Suprapubic skin (tissue), 4 donors: Measurements from ENCODE around the gene GNAO1. TPM values are rescaled to one million over a fixed set of nuclear protein-coding genes. Genes with fewer than 3 reads are reported as not detected.

Experiments
- DNase-seq, 2 donors: peaks; one replicate each; pipeline ENCODE4 v3.0.0-alpha.2; 2019; ENCODE audit warnings: low spot score in 2 of 2
- H3K27ac ChIP-seq: fragments of 200-600 bp; sonication (generic); one replicate; pipeline ENCODE4 v1.5.1; 2019
- H3K27me3 ChIP-seq: fragments of 200-600 bp; sonication (generic); one replicate; pipeline ENCODE4 v1.5.1; 2019
- H3K36me3 ChIP-seq: fragments of 200-600 bp; sonication (generic); one replicate; pipeline ENCODE4 v1.5.1; 2019
- H3K4me1 ChIP-seq: fragments of 200-600 bp; sonication (generic); one replicate; pipeline ENCODE4 v1.5.1; 2019
- H3K4me3 ChIP-seq: fragments of 200-600 bp; sonication (generic); one replicate; pipeline ENCODE4 v1.5.1; 2019; ENCODE audit warnings: mild to moderate bottlenecking
- H3K9me3 ChIP-seq: fragments of 200-600 bp; sonication (generic); one replicate; pipeline ENCODE4 v1.5.1; 2019
- CTCF ChIP-seq, 2 donors: fragments of 200-600 bp in 1 of 2; fragments of 450-650 bp in 1 of 2; sonication (generic) in 1 of 2; IDR thresholded peaks; one replicate each; pipeline ENCODE4 v1.5.1; 2016 to 2019; ENCODE audit warnings: antibody characterized with exemption in 2 of 2, mild to moderate bottlenecking in 1 of 2, moderate library complexity in 1 of 2
- EP300 ChIP-seq: sonication (generic); formaldehyde crosslinking; IDR thresholded peaks from one replicate; pipeline ENCODE4 v1.6.1; 2017; ENCODE audit warnings: antibody characterized with exemption
- POLR2A ChIP-seq, 2 donors: fragments of 450-650 bp; IDR thresholded peaks; one replicate each; pipeline ENCODE4 v1.6.1; 2017; ENCODE audit warnings: antibody characterized with exemption in 2 of 2, mild to moderate bottlenecking in 2 of 2, moderate library complexity in 2 of 2
- POLR2AphosphoS5 ChIP-seq, 3 donors: sonication (generic); formaldehyde crosslinking; IDR thresholded peaks; one replicate each; pipeline ENCODE4 v1.6.1; 2017; ENCODE audit warnings: antibody characterized with exemption in 3 of 3
- WGBS: methylation state at CpG from one replicate; pipeline ENCODE4 v1.1.5; 2018; 5-methylcytosine and 5-hydroxymethylcytosine counted together
- total RNA-seq, 4 donors: library from RNA; depleted of rRNA; stranded (reverse); fragments of >200 nt; gene quantifications; one replicate each; pipeline ENCODE4 v1.1.0, GENCODE V29; 2016

GNAO1 gene
- total RNA-seq, 4 donors from 2014 or later = 2.4 to 7.6 (median 5.8) TPM

GRCh38 chr16:56367764-56368163, 176.5 kb downstream of the GNAO1 start:
- Histone ChIP-seq H3K9me3 (no peaks in the 10 kb centered on the region), H3K4me3 (no peak overlapping the region), H3K4me1 (peaks cover 26% of the 10 kb centered on the region), H3K36me3 (peaks cover 57% of the 10 kb centered on the region), H3K27me3 (no peaks in the 10 kb centered on the region), H3K27ac (no peak overlapping the region)
- WGBS = 90% methylated on average over 6 of the region's 6 CpGs
- DNase-seq = no peak
- TF ChIP-seq CTCF (IDR thresholded peaks at IDR 0.05) (no peak), POLR2A (IDR thresholded peaks at IDR 0.05) (no peak), POLR2AphosphoS5 (IDR thresholded peaks at IDR 0.05) (no peak), EP300 (no peak)

DNA sequence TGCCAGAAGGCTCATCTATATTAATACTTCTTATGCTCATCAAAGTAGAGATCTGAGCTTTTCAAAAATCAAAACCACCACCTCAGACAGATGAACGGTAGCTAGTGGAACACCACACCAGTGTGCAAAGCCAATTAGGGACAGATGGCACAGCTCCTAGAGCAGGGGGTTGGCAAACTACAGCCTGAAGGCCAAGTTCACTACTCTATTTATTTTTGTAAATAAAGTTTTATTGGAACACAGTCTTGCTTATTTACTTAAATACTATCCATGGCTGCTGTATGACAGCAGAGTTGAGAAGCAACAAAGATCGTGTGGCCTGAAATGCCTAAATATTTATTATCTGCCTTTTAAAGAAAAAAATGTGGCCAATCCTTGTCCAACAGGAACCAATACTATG, 177.3 kb downstream of the GNAO1 start:
- no peak for DNase-seq
- WGBS = 98% methylated on average over 2 of the region's 2 CpGs
- H3K36me3 ChIP-seq = peaks cover 50% of the 10 kb centered on the region

DNA sequence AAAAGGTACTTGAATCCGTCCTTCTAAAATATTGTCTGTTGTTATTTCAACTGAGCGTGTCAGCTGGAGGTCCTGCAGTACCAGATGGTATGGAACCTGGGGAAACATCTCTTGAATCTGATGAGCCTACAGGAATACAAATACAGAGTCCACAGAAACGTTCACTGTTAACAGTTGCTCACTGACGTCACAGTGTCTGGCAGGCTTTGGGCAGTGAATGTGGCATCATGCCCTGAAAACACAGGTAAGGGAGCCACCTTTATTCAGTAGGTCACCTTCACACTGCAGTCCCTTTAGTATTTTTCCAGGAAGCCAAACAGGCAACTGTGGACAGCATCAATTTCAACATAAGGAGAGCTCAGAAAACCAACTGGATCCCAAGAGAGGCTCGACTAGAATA, 177.9 kb downstream of the GNAO1 start:
- peaks cover 43% of the 10 kb centered on the region for H3K36me3 ChIP-seq
- no peak for DNase-seq
- no peaks in the 10 kb centered on the region for H3K9me3 ChIP-seq
- 92% methylated on average over 5 of the region's 5 CpGs for WGBS
- TF ChIP-seq POLR2AphosphoS5 (IDR thresholded peaks at IDR 0.05) (no peak), POLR2A (IDR thresholded peaks at IDR 0.05) (no peak), EP300 (no peak), CTCF (IDR thresholded peaks at IDR 0.05) (no peak)
- peaks cover 28% of the 10 kb centered on the region for H3K4me1 ChIP-seq
- H3K27me3 ChIP-seq = no peaks in the 10 kb centered on the region
- H3K4me3 ChIP-seq = no peak overlapping the region
- H3K27ac ChIP-seq = no peak overlapping the region

More for the DNA sequence above, 177.3 kb downstream of the GNAO1 start:
- TF ChIP-seq POLR2A (IDR thresholded peaks at IDR 0.05) = no peak
- TF ChIP-seq EP300 = no peak
- no peak for TF ChIP-seq POLR2AphosphoS5 (IDR thresholded peaks at IDR 0.05)
- TF ChIP-seq CTCF (IDR thresholded peaks at IDR 0.05) = no peak
- Histone ChIP-seq H3K27me3 (no peaks in the 10 kb centered on the region), H3K27ac (no peak overlapping the region), H3K4me1 (peaks cover 28% of the 10 kb centered on the region), H3K9me3 (no peaks in the 10 kb centered on the region), H3K4me3 (no peak overlapping the region)

DNA sequence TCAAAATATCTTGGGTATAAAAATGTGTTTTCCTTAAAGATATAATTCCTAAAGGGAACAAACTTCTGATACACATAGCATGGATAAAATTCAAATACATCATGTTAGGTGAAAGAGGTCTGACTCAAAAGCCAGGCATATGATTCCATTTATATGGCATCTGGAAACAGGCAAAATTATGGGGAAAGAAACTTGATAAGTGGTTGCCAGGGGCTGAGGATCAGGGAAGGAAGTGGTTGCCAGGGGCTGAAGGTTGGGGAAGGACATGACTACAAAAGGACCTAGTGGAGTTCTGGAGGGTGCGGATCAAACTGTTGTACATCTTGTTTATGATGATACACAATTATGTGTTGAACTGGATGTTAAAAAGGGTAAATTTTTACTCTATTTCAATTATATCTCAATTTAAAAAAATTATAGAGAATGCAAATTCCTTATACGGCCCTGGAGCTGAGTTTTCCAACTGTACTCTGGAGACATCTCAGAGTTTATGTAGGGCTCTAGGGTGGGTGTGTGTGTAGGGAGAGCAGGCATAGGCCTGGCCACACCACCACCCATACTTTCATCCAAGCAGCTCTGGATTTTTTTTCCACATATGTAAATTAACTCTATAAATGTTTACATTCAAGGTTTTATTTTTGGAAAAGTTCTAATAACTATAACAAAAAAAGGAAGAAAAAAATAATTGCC, 179.0 kb downstream of the GNAO1 start:
- Histone ChIP-seq H3K27ac (no peak overlapping the region), H3K9me3 (no peaks in the 10 kb centered on the region), H3K36me3 (peaks cover 40% of the 10 kb centered on the region), H3K4me3 (no peak overlapping the region), H3K27me3 (no peaks in the 10 kb centered on the region), H3K4me1 (peaks cover 28% of the 10 kb centered on the region)
- WGBS = 78% methylated on average over 2 of the region's 2 CpGs
- TF ChIP-seq POLR2AphosphoS5 (IDR thresholded peaks at IDR 0.05) = no peak
- DNase-seq = no peak

- Histone ChIP-seq H3K36me3 (peaks cover 40% of the 10 kb centered on the region), H3K27ac (no peak overlapping the region), H3K4me1 (peaks cover 28% of the 10 kb centered on the region), H3K4me3 (no peak overlapping the region), H3K27me3 (no peaks in the 10 kb centered on the region), H3K9me3 (no peaks in the 10 kb centered on the region)
- no peak for DNase-seq
- WGBS = 41% methylated on average over 6 of the region's 6 CpGs
- no peak for TF ChIP-seq POLR2A (IDR thresholded peaks at IDR 0.05)
- TF ChIP-seq CTCF (IDR thresholded peaks at IDR 0.05) = no peak
- no peak for TF ChIP-seq POLR2AphosphoS5 (IDR thresholded peaks at IDR 0.05)
- TF ChIP-seq EP300 = no peak
Observed at GRCh38 chr16:56370875-56371659, 179.8 kb downstream of the GNAO1 start.
